Measurements from ENCODE around the gene PFN3. TPM values are rescaled to one million over a fixed set of nuclear protein-coding genes. Genes with fewer than 3 reads are reported as not detected.
"Not testable (repeated sequence)": the region's sequence is repeated elsewhere in the genome, so short reads cannot be mapped to it uniquely, and the experiment has no call there.

PFN3 gene
- total RNA-seq, 2 experiments from 2014 or later: not detected

- ChIA-PET POLR2A (no interaction called here), CTCF (ENCODE audit: unreplicated experiment) (no interaction called here)
- Histone ChIP-seq H3K9me2 (ENCODE audit: insufficient read depth, low read length) (no peaks in the 10 kb centered on the region), H3K4me3 (ENCODE audit: low read depth, low read length, poor library complexity, severe bottlenecking) (no peak overlapping the region), H4K20me1 (ENCODE audit: insufficient read depth, low read length) (no peaks in the 10 kb centered on the region), H3K4me2 (ENCODE audit: low read length) (no peak overlapping the region), H3K27ac (ENCODE audit: low read depth, low read length, poor library complexity, severe bottlenecking) (no peak overlapping the region), H3K79me2 (ENCODE audit: insufficient read depth, low read depth, low read length) (no peaks in the 10 kb centered on the region), H3K36me3 (ENCODE audit: insufficient read depth, low read length) (peaks cover 10% of the 10 kb centered on the region; the same call in 1 of the 2 replicates), H3K9me3 (ENCODE audit: low read length) (no peaks in the 10 kb centered on the region), H2AFZ (ENCODE audit: low read length) (no peak overlapping the region), H3K4me1 (ENCODE audit: insufficient read depth, low read length, poor library complexity, severe bottlenecking) (peaks cover 20% of the 10 kb centered on the region)
- TF ChIP-seq, protein P1, sequence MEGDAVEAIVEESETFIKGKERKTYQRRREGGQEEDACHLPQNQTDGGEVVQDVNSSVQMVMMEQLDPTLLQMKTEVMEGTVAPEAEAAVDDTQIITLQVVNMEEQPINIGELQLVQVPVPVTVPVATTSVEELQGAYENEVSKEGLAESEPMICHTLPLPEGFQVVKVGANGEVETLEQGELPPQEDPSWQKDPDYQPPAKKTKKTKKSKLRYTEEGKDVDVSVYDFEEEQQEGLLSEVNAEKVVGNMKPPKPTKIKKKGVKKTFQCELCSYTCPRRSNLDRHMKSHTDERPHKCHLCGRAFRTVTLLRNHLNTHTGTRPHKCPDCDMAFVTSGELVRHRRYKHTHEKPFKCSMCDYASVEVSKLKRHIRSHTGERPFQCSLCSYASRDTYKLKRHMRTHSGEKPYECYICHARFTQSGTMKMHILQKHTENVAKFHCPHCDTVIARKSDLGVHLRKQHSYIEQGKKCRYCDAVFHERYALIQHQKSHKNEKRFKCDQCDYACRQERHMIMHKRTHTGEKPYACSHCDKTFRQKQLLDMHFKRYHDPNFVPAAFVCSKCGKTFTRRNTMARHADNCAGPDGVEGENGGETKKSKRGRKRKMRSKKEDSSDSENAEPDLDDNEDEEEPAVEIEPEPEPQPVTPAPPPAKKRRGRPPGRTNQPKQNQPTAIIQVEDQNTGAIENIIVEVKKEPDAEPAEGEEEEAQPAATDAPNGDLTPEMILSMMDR (conservative IDR thresholded peaks at IDR 0.05; ENCODE audit: low read length): no peak
- BruUV-seq (replicated peaks): no TSS peak
- no peak for DNase-seq (ENCODE audit: low spot score)
- intact Hi-C loops (cut with micrococcal nuclease; ENCODE audit: unreplicated experiment): no loop called here
Observed at GRCh38 chr5:177376107-177376506, 24.4 kb downstream of the PFN3 start.

- DNase-seq (ENCODE audit: low spot score); CTCF ChIA-PET (ENCODE audit: unreplicated experiment); H3K9me3 ChIP-seq (ENCODE audit: low read length); H3K9me2 ChIP-seq (ENCODE audit: insufficient read depth, low read length); intact Hi-C loops (cut with micrococcal nuclease; ENCODE audit: unreplicated experiment); H4K20me1 ChIP-seq (ENCODE audit: insufficient read depth, low read length); H2AFZ ChIP-seq (ENCODE audit: low read length); H3K27ac ChIP-seq (ENCODE audit: low read depth, low read length, poor library complexity, severe bottlenecking); BruUV-seq (replicated peaks); H3K36me3 ChIP-seq (ENCODE audit: insufficient read depth, low read length); H3K4me3 ChIP-seq (ENCODE audit: low read depth, low read length, poor library complexity, severe bottlenecking); H3K79me2 ChIP-seq (ENCODE audit: insufficient read depth, low read depth, low read length); H3K4me2 ChIP-seq (ENCODE audit: low read length): not testable (repeated sequence)
- peaks cover 21% of the 10 kb centered on the region for H3K4me1 ChIP-seq (ENCODE audit: insufficient read depth, low read length, poor library complexity, severe bottlenecking)
- POLR2A ChIA-PET: interaction anchor here (0.6 to 0.8 kb wide), 3 partner anchors 14 to 41 kb away, joined by 3 to 5 read pairs (median 4); no protein-coding TSS in a partner anchor
Observed at GRCh38 chr5:177375516-177375915, 24.9 kb downstream of the PFN3 start.

DNA sequence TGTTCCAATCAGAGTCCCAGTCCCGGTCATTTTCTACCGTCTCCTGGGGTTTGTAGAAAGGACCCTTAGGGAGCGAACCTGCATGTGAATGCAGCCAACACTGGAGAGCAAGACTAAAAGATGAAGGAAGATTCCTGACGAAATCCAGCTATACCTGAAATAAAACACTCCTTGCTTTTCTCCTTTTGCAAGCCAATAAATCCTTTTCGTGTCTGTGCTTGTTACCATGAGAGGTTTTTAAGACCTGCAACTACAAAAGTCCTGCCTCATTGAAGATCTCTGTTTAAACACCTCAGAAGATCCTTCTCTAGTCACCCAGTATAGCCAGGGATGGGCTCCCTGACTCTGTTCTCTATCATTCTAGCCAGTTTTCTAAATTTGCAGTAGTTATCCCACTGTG is 26.2 kb downstream of the PFN3 start:
- Histone ChIP-seq H3K4me2 (ENCODE audit: low read length) (no peak overlapping the region), H3K9me2 (ENCODE audit: insufficient read depth, low read length) (no peaks in the 10 kb centered on the region), H4K20me1 (ENCODE audit: insufficient read depth, low read length) (no peaks in the 10 kb centered on the region), H3K9me3 (ENCODE audit: low read length) (no peaks in the 10 kb centered on the region), H3K4me3 (ENCODE audit: low read depth, low read length, poor library complexity, severe bottlenecking) (no peak overlapping the region), H3K79me2 (ENCODE audit: insufficient read depth, low read depth, low read length) (no peaks in the 10 kb centered on the region), H3K27ac (ENCODE audit: low read depth, low read length, poor library complexity, severe bottlenecking) (no peak overlapping the region), H3K4me1 (ENCODE audit: insufficient read depth, low read length, poor library complexity, severe bottlenecking) (peaks cover 34% of the 10 kb centered on the region), H2AFZ (ENCODE audit: low read length) (no peak overlapping the region), H3K36me3 (ENCODE audit: insufficient read depth, low read length) (peaks cover 14% of the 10 kb centered on the region; the same call in 1 of the 2 replicates)
- intact Hi-C loops (cut with micrococcal nuclease; ENCODE audit: unreplicated experiment): no loop called here
- ChIA-PET POLR2A (interaction anchor here (0.6 kb wide), 1 partner anchor 1741 kb away, joined by 3 read pairs; no protein-coding TSS in a partner anchor), CTCF (ENCODE audit: unreplicated experiment) (no interaction called here)
- no TSS peak for BruUV-seq (replicated peaks)
- no peak for TF ChIP-seq EZH2phosphoT487 (IDR thresholded peaks at IDR 0.05; ENCODE audit: borderline replicate concordance, low read depth, low read length)
- TF ChIP-seq, protein P1 (conservative IDR thresholded peaks at IDR 0.05; ENCODE audit: low read length): no peak
- DNase-seq (ENCODE audit: low spot score): no peak
